Measurements from ENCODE around the gene VEGFB.

VEGFB gene

DNA sequence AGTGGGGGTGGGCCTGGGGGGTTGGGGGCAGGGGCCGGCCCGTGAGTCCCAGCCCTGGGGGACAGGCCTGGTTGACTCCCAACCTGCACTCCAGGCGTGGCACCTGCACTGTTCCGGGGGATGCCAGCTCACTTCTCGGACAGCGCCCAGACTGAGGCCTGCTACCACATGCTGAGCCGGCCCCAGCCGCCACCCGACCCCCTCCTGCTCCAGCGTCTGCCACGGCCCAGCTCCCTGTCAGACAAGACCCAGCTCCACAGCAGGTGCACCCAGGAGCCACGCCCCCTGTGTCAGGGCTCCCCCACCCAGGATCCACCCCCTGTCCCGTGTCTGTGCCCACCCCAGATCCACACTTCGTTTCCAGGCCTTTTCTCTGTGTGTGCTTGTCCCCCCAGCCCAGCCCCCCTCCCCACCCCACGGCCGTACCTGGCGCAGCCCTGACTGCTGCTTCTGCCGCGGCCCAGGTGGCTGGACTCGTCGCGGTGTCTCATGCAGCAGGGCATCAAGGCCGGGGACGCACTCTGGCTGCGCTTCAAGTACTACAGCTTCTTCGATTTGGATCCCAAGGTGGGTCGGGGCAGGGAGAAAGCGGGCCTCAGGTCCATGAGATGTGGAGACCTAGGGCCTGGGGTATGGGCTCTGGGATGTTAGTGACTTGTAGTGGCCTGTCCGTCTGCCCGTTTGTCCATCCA is 23.1 kb upstream of the VEGFB start:
- DNase-seq, result no peak

DNA sequence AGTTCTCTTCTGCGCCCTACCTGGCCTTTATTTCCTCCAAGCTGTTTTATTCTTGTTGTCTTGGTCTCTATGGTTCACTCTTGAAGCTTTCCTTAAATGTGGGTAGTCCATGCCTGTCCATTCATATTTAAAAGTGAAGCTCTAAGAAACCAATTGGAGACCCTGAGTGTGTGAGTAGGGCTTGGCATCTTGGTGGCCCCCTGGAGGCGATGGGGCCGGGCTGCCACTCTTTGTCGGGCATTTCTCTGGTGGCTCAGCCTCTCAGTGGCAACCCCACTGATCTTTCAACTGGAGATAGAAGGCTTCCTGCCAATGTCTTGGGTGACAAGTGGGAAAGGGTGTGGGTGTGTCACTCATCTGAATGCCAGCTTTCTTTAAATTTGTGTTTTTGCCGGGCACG is 17.5 kb upstream of the VEGFB start:
- DNase-seq, result no peak

DNA sequence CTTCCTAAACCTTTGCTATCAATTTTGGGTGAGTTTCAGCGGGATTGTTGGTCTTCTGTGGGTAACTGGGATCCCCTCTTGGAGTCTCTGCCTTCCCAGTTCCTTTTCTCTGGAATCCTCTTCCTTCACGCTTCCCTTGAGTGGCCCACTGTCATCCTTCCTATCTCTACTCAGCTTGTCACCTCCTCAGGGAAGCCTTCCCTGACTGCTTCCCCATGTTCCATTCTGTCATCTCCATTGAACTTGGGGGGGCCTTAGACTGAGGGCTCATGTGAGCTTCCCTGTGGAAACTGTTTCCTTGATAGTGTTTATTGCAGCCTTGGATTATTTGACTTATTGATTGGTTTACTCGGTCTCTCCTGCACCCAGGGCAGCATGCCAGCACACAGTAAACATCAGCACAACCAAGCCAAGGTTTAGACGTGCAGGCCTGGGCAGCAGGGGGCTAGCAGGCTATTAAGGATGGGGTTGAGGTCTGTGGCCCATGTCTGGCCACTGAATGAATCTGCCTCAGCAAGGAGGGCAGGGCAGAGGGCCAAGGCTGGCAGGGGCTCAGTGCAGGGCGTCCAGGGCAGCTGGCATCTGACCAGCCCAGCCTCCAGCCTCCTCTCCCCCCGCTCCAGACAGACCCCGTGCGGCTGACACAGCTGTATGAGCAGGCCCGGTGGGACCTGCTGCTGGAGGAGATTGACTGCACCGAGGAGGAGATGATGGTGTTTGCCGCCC is 15.6 kb upstream of the VEGFB start:
- DNase-seq, result no peak

DNA sequence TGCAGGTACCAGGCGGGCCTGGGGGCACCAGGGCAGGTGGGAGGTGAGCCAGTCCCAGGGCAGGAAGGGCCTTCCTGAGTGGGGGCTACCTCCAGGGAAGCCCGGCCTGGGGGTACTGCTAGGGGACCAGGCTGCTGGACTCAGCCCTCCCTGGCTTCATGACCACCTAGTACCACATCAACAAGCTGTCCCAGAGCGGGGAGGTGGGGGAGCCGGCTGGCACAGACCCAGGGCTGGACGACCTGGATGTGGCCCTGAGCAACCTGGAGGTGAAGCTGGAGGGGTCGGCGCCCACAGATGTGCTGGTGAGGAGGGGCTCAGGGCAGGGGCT is 15.1 kb upstream of the VEGFB start:
- DNase-seq, result no peak

DNA sequence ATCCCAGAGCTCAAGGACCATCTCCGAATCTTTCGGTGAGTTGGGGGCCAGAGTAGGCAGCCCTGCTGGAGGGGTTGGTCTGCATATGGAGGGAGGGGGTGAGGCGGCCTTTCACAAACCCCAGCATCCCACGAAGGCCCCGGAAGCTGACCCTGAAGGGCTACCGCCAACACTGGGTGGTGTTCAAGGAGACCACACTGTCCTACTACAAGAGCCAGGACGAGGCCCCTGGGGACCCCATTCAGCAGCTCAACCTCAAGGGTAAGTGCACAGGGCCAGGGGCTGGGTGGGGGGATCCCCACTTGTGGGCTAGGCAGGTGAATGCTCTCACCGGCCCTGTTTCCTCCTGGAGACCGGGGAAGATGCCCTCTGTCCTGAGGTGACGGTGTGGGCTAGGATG is 14.6 kb upstream of the VEGFB start:
- DNase-seq, result no peak

DNA sequence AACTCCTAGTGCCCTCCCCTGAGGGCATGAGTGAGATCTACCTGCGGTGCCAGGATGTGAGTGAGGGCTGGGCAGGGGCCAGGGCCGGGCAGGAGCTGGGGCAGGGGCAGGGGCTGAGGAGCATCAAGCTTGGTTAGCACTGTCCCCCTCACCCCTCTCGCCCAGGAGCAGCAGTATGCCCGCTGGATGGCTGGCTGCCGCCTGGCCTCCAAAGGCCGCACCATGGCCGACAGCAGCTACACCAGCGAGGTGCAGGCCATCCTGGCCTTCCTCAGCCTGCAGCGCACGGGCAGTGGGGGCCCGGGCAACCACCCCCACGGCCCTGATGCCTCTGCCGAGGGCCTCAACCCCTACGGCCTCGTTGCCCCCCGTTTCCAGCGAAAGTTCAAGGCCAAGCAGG is 14.1 kb upstream of the VEGFB start:
- DNase-seq, result no peak

DNA sequence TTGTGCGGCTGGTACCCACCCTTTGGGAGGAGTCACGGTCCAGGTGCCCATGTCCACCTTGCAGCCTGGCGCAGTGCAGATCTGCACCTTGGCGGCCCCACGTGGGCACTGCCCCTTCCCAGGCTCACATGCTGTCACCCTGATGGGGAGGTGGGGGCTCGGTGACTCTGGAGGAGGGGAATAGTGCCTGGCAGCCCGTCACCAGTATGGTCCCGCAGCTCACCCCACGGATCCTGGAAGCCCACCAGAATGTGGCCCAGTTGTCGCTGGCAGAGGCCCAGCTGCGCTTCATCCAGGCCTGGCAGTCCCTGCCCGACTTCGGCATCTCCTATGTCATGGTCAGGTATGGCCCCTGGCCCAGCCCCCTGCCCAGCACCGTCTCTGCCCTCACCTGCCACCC is 13.6 kb upstream of the VEGFB start:
- no peak for DNase-seq

DNA sequence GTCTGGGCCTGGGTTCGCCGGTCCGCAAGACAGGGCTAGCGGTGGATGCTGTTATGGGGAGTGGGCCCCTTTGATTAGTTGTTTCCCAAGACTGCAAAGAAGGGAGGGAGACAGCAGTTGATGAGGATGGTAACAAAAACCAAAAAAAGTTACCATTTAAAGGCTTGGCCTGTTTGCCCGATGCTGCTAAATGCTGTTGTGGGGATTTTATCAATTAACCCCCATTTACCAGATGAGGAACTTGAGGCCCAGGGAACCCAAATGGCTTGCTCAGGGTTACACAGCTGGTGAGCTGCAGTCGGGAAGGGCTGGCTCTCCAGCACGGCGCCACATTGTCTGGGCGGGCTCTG is 11.8 kb upstream of the VEGFB start:
- no peak for DNase-seq

DNA sequence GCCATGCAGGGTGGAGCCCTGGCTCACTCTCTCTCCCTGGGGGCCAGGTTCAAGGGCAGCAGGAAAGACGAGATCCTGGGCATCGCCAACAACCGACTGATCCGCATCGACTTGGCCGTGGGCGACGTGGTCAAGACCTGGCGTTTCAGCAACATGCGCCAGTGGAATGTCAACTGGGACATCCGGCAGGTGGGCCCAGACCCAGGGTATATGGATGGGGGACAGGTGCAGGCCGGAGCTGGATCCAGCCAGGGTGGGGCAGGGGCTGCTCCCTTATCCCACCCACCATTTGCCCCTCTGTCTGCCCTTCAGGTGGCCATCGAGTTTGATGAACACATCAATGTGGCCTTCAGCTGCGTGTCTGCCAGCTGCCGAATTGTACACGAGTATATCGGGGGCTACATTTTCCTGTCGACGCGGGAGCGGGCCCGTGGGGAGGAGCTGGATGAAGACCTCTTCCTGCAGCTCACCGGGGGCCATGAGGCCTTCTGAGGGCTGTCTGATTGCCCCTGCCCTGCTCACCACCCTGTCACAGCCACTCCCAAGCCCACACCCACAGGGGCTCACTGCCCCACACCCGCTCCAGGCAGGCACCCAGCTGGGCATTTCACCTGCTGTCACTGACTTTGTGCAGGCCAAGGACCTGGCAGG is 11.3 kb upstream of the VEGFB start:
- DNase-seq, result peak; percentile 18 to 69

DNA sequence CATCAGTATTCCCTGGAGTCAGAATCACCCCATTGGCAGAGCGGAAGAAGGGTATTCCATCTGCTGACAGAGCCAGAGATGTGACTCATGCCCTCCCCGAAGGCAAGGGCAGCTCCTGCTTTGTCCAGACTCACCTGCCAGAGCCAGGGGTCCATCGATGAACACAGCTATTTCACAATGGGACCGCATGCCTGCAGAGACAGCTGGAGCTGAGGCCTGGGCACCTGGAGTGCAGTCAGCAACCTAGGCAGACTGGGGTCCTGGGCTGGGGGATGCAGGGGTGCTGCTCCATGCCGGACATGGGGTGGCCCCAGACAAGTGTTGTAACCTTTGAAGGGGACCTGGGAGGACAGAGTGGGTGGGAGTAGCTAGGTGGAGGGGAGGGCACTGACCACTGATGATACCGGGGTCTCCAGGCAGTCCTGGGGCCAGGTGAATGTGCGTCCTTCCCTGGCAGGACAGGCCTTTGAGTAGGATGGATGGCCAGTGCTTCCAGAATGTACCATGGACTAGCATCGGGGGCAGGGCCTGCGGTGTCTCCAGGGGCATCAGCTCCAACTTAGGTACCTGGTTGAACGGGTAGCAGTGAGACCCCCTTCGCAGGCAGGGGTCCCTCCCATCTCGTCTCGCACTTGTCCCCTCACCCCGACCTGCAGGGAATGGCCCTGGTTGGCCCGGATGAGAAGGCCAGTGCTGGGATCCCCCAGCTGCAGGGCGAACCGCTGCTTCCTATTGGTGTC is 10.1 kb upstream of the VEGFB start:
- DNase-seq, result no peak

DNA sequence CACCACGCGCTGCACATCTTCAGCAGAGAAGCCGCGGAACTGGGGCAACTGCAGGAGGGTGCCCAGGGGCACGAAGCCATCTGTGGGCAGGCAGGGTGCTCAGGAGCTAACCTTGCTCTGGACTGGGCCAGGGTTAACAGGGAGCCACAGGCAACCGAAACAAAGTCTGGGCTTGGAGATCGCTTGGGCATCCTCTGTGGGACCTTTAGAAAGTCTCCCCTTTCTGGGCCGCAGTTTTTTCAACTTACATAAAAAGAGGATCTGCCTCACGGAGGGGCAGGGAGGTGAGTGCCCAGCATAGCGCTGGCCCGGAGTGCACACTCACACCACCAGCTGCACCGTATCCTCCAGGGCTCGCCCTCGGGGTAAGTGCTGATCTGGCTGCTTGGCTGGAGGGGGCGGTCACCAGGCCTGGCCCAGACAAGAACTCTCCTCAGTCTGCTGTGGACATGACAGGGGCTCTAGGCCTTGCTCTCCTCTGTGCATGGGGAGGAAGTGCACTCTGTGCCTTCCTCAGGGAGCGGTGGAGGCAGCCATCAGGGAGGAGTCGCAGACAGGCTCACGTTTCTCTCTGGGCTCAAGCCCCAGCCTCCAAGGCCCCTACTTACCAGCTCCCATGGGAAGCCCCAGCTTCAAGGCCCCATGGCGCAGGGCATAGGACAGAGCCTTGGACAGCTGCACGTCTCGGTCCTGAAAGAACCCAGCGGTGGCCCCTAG is 9.3 kb upstream of the VEGFB start:
- no peak for DNase-seq

DNA sequence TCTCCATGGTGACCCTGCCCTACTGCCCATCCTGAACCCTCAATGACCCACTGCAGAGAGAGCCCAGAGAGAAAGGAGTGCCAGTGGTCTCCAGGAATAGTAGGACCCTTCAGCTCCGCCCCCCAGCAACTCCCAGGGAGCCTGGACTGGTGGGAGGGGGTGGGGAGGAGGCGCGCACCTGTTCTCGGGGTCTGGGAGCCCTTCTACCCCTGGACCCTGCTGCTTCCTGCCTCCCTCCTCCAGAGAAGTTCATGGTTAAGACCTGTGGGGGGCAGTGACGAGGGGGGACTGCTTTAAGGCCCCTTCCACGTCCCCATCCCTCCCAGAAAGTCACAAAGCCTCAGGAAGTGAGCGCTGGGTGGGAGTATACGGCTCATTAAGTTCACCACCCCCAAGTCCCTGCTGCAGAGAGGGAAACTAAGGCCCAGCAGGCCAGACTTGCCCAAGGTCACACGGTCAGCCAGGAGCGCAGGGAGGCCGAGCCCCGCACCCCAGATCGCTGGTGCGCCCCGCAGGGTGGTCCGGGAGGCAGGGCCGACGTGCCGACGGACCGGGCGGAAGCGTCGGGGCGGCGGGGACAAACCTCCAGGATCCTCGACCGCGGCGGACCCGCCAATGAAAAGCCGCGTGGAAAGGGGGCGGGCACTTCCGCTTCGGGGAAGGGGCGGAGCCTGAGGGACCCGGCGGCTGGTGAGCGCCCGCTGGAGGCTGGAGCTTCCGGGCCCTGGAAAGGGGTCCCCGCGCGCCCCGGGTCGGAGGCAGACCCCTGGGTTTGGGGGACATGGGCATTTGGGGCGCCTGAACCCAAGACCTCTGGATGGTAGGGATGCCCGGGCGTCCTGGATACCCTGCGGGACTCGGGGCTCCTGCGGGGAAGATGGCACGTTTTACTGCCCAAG is 8.5 kb upstream of the VEGFB start, which contains the start of the genes NUDT22 and TRPT1:
TSS of gene NUDT22 (plus strand) at position 667 of the 899 bp plus-strand sequence. CDS start 379 bp downstream, outside the sequence.
TSS of gene TRPT1 (minus strand) at position 579 of the 899 bp plus-strand sequence. CDS start at position 253, 326 bp downstream.
- peak; percentile 64 to 94 for DNase-seq

DNA sequence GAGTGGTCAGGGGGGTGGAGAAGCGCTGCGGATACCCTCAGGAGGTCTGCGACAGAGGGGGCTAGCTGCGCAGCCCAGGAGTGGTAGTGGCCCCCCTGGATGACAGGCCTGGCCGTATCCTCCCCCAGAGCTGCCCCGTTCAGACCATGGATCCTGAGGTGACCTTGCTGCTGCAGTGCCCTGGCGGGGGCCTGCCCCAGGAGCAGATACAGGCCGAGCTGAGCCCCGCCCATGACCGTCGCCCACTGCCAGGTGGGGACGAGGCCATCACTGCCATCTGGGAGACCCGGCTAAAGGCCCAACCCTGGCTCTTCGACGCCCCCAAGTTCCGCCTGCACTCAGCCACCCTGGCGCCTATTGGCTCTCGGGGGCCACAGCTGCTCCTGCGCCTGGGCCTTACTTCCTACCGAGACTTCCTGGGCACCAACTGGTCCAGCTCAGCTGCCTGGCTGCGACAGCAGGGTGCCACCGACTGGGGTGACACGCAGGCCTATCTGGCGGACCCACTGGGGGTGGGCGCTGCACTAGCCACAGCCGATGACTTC is 7.8 kb upstream of the VEGFB start:
- peak in 1 of 2 experiments; percentile 67 for DNase-seq

DNA sequence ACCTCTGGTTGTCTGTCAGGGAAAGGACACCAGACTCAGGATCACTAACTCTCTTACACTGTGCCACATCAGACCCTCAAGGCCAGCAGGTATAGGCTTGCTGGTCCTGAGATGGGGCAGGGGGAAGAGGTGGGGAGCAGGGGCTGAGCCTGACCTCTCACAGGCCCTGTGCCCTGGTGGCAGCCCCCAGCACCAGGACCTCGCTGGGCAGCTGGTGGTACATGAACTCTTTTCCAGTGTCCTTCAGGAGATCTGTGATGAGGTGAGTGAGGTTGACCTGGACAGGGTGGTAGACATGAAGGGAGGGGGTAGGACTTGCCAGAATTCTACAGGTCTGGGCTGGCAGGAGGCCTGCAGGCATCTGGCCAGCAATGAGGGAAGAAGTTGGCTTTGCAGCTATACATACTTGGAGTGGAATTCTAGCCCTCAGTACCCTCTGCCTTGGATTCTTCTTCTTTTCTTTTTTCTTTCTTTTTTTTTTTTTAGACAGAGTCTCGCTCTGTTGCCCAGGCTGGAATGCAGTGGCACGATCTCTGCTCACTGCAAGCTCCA is 6.9 kb upstream of the VEGFB start:
- no peak for DNase-seq

DNA sequence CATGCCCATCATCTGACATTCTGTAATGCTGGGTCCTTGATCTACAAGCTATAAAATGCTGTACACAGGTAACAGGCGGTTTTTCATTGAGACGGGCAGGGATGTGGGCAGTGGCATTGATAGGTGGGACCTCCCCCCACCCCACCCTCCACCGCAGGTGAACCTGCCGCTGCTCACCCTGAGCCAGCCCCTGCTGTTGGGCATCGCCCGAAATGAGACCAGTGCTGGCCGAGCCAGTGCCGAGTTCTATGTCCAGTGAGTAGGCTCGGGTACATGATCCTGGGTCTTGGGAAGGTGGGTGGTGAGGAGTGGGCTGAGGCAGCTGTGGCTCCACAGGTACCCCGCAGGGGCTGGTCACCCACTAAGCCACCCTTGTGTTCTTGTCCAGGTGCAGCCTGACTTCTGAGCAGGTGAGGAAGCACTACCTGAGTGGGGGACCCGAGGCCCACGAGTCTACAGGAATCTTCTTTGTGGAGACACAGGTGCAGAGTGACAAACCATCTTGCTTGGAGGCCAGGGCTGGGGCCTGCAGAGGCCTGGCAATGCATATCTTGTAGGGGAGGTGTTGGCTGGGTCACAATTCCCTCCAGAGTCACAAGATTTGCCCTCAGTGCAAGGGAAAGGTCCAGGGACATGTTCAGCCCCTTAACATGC is 5.2 kb upstream of the VEGFB start:
- no peak for DNase-seq

DNA sequence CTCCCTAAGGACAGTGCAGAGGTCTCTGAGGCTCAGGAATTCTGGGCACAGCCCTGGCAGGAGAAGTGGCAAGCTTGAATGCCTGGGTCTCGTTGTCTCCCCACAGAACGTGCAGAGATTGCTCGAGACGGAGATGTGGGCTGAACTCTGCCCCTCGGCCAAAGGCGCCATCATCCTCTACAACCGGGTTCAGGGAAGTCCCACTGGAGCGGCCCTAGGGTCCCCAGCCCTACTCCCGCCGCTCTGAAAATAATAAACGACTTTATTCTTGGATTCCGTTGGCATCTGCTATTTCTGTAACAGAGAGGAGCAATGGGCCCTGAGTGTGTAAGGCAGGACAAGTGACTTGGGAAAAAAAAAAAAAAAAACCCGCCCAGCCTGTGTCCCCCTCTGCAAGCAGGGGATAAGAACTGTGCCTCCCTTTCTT is 4.6 kb upstream of the VEGFB start:
- no peak for DNase-seq

DNA sequence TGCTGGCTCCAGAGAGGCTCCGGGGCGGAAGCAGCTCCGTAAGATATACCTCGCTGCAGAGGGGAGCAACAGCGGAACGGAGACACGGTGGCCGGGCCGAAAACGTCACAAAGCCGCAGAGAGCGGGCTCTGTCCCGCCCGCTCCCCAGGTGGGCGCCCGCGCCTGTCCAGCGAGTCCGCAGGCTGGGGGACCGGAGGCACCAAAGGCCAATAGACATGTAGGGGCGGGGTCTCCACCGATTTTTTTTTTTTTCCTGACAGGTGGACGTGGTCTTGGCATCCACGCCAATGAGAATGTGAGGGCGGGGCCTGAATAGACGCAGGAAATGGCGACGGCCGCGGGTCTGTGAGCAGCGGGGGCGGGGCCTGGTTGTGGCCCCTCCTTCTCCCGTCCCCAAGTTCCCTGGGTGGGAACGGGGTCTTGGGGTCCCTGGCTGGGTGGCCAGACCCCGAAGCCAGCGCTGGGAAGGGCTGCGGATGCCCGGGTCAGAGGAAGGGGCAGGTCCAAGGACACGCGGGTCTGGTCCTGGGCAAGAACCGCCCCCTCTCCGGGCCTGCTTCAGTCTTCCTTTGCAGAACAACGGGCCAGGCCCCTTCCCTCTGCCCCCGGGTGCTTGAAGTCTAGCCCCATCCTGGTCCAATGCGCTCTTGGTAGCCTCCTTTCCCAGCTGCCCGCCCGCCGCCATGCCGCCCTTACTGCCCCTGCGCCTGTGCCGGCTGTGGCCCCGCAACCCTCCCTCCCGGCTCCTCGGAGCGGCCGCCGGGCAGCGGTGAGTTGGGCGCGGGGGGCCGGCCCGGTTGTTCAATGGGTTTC is 4.0 kb upstream of the VEGFB start, which contains the start of gene DNAJC4:
TSS of gene DNAJC4 (plus strand) at position 378 of the 814 bp plus-strand sequence. CDS start at position 685, 307 bp downstream.
- peak; percentile 91 to 99 for DNase-seq

DNA sequence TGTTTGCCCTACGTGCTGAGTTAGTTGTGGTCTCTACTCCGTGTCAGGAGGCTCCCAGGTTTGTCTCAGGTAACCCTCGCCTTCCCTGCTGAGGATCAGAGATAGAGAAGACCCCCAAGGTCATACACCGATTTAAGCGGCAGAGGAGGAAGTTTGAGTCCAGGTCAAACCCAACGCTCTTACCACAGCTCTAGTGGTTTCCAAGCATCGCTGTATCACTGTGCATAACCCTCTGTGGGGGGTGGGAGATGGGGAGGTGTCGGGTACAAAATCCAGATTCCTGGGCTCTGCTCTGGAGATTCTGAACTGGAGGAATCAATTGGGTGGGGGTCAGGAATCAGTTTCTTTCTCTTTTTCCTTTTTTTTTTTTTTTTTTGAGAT is 3.4 kb upstream of the VEGFB start:
- DNase-seq, result no peak

DNA sequence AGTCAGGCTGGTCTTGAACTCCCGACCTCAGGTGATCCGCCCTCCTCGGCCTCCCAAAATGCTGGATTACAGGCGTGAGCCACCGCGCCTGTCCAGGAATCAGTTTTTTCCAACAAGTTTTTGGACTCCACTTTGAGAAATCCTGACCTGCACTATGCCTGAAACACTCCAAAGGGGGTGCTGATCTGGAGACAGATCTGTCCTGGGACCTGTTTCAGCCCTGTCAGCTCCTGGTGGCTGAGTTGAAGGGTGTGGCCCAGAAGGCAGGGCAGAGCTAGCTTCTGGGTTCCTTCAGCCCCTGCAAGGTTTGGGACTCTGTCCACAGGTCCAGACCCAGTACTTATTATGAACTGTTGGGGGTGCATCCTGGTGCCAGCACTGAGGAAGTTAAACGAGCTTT is 2.8 kb upstream of the VEGFB start:
- no peak for DNase-seq

All from NCI-H526 (cell line).